ENCODE results near the gene EPHB3.

- no peak for TF ChIP-seq CTCF (IDR thresholded peaks at IDR 0.05; ENCODE audit: extremely low read depth in 1 of 2, insufficient read depth in 1 of 2, low read depth in 1 of 2, low read length in 2 of 2)
- TF ChIP-seq POLR2AphosphoS5 (IDR thresholded peaks at IDR 0.05; ENCODE audit: insufficient read depth, low read depth, low read length) = no peak
Observed at GRCh38 chr3:184564685-184565385, 3.2 kb downstream of the EPHB3 start.

Data from endothelial cell of umbilical vein (primary cell).